Measurements from ENCODE around the gene TRMT11. TPM values are rescaled to one million over a fixed set of nuclear protein-coding genes. Genes with fewer than 3 reads are reported as not detected.
A peak's percentile ranks its signal among the peaks of the same experiment; 100 is the strongest.

The TRMT11 gene
- total RNA-seq, 3 donors from 2014 or later: 20.7 to 22.7 (median 21.5) TPM

DNA sequence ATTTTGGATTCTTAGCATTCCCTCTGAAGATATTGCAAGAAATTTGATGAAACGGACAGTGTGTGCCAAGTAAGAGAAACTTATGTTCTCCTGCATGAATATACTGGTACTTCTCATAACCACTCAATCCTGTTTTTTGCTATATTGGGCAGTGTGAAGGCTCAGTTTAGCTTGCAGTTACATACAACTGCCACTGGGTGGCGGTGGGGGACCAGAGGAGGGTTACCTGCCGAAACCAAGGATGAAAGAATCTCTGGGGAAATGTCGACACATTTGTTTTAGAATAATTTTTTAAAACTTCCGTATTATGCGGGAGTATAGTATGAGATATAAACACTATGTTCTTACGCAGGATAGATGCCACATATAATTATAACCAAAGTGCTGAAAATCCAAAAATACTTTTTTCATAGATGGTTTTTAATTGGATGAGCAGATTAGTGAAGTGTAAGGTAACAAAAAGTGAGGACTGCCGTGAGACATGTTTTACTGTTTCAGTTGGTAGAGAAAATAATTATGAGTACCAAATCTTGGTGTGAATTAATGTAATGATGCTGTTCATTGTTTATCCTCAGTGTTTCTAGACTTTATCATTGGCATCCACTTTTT, 9.7 kb downstream of the TRMT11 start:
- Histone ChIP-seq H3K36me3 (ENCODE audit: low read depth) (no peaks in the 10 kb centered on the region), H3K9me3 (no peaks in the 10 kb centered on the region), H3K4me1 (ENCODE audit: low read depth) (no peaks in the 10 kb centered on the region), H3K4me3 (no peak overlapping the region)
- peak; percentile 27 to 78 (median 65) for DNase-seq
- peak; percentile 98 for ATAC-seq
- intact Hi-C loops (cut with DNase I, micrococcal nuclease): no loop called here
- TF ChIP-seq, protein P1, sequence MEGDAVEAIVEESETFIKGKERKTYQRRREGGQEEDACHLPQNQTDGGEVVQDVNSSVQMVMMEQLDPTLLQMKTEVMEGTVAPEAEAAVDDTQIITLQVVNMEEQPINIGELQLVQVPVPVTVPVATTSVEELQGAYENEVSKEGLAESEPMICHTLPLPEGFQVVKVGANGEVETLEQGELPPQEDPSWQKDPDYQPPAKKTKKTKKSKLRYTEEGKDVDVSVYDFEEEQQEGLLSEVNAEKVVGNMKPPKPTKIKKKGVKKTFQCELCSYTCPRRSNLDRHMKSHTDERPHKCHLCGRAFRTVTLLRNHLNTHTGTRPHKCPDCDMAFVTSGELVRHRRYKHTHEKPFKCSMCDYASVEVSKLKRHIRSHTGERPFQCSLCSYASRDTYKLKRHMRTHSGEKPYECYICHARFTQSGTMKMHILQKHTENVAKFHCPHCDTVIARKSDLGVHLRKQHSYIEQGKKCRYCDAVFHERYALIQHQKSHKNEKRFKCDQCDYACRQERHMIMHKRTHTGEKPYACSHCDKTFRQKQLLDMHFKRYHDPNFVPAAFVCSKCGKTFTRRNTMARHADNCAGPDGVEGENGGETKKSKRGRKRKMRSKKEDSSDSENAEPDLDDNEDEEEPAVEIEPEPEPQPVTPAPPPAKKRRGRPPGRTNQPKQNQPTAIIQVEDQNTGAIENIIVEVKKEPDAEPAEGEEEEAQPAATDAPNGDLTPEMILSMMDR (IDR thresholded peaks at IDR 0.05): peak; percentile 89

DNA sequence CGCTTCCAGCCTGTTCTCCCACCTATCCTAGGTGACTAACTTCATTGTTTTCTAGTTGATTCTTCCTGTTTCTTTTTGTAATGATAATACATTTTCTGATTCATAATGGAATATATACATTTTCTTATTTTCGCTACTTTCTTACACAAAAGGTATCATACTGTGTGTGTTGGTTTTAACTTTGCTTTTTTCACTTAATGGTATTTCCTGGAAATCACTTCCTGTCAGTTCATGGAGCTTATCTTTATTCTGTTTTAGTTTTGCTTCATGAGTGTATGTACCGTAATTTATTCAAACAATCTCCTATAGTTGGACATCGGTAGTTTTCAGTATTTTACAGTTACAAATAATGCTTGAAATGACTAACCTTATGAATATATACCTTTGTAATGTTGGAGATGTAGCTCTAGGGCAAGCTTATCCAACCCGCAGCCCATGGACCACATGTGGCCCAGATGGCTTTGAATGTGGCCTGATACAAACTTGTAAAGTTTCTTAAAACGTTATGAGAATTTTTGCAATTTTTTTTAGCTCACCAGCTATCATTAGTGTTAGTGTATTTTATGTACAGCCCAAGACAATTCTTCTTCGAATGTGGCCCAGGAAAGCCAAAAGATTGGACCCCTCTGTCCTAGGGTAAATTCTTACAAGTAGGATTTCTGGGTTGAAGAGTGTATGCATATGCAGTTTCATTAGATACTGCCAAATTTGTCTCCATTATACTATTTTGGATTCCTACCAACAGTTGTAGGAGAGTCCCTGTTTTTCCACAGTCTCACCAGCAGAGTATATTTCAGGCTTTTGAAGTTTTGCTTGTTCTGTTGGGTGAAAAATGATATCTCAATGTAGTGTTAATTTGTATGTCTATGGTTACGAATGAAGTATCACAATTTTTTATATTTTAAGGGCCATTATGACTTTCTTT, 16.7 kb downstream of the TRMT11 start:
- H3K36me3 ChIP-seq (ENCODE audit: low read depth): no peaks in the 10 kb centered on the region

DNA sequence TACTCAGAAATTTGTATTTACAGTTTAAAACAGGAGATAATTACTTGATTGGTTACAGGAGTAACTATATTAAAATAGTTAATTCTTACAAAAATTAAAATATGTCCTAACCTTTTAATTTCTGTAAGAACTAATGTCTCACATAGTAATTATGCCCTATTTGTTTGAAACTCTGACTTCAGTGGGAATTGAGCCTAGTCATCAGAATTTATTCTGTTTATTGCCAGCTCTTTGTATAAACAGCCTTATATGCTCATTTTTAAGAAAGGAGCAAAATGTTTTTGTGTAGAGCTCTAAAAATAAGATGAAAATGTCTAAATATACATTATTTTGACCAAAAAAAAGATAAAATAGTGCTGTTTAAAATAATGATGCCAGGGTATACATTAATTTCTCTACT, 21.5 kb downstream of the TRMT11 start:
- TF ChIP-seq, protein P1 (IDR thresholded peaks at IDR 0.05): no peak
- Histone ChIP-seq H3K4me3 (no peak overlapping the region), H3K4me1 (ENCODE audit: low read depth) (no peaks in the 10 kb centered on the region), H3K36me3 (ENCODE audit: low read depth) (no peaks in the 10 kb centered on the region), H3K9me3 (no peaks in the 10 kb centered on the region)
- ATAC-seq: no peak
- DNase-seq: no peak
- intact Hi-C loops (cut with DNase I, micrococcal nuclease): no loop called here

More for the DNA sequence above, 16.7 kb downstream of the TRMT11 start:
- TF ChIP-seq, protein P1 (IDR thresholded peaks at IDR 0.05): no peak
- no peak overlapping the region for H3K4me3 ChIP-seq
- no peaks in the 10 kb centered on the region for H3K4me1 ChIP-seq (ENCODE audit: low read depth)
- no peaks in the 10 kb centered on the region for H3K9me3 ChIP-seq
- no peak for ATAC-seq
- intact Hi-C loops (cut with DNase I, micrococcal nuclease): no loop called here
- no peak for DNase-seq

- no peaks in the 10 kb centered on the region for H3K9me3 ChIP-seq
- intact Hi-C loops (cut with DNase I, micrococcal nuclease): no loop called here
- TF ChIP-seq, protein P1 (IDR thresholded peaks at IDR 0.05): no peak
- no peaks in the 10 kb centered on the region for H3K4me1 ChIP-seq (ENCODE audit: low read depth)
- H3K4me3 ChIP-seq: no peak overlapping the region
- H3K36me3 ChIP-seq (ENCODE audit: low read depth): no peaks in the 10 kb centered on the region
- no peak for DNase-seq
- ATAC-seq: no peak
Observed at GRCh38 chr6:126010040-126010439, 23.7 kb downstream of the TRMT11 start.

- no peak for DNase-seq
- TF ChIP-seq, protein P1 (IDR thresholded peaks at IDR 0.05): no peak
- intact Hi-C loops (cut with DNase I, micrococcal nuclease): no loop called here
- H3K4me1 ChIP-seq (ENCODE audit: low read depth): no peaks in the 10 kb centered on the region
- ATAC-seq: no peak
- H3K9me3 ChIP-seq: no peaks in the 10 kb centered on the region
- H3K36me3 ChIP-seq (ENCODE audit: low read depth): no peaks in the 10 kb centered on the region
- H3K4me3 ChIP-seq: no peak overlapping the region
Observed at GRCh38 chr6:126015863-126016262, 29.5 kb downstream of the TRMT11 start.
